Measurements from ENCODE around the gene JARID2. TPM values are rescaled to one million over a fixed set of nuclear protein-coding genes. Genes with fewer than 3 reads are reported as not detected.

The JARID2 gene
- total RNA-seq, 1 donor from 2014 or later, result 12.5 TPM

DNA sequence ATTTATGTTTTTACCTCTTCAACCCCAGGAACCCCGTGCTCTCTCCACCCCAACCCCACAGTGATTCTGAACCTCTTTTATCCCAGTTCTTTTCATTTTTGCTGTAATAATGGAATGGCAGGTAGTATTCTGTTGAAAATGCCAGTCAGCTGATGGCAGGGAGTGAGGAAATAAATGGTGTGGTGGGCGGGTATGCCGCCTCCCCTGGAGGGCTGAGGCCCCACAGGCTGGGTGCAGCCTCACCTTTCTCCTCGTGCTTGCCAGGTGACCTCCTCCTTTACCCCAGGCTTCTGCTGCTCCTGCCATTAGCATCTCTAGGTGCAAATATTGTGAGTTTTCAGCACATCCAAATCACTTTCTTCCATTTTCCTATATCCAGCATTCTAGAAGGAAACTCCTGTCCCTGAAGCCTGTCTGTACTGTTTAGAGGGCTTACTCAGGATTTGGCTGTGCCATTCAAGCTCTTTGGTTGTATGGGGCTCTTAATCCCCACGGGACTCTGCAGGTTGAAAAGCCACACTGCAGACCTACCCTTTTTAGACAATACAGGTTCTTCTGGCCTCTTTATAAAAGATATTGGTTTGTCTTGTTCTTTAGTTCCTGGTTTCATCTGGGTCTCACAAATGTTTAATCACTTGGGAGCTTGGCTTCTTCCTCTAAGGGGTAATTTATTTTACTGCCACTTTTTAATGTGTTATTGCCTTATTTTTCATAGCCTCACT lies 201.8 kb downstream of the JARID2 start:
- no peaks in the 10 kb centered on the region for H3K27me3 Mint-ChIP-seq (ENCODE audit: unreplicated experiment)
- no peak overlapping the region for H3K4me3 Mint-ChIP-seq (ENCODE audit: unreplicated experiment)
- peaks cover 9% of the 10 kb centered on the region for H3K4me1 Mint-ChIP-seq (ENCODE audit: unreplicated experiment)
- no peak for TF ChIP-seq CTCF (IDR thresholded peaks at IDR 0.05)
- H3K9me3 Mint-ChIP-seq (ENCODE audit: unreplicated experiment), result no peaks in the 10 kb centered on the region
- peaks cover 2% of the 10 kb centered on the region for H3K36me3 Mint-ChIP-seq (ENCODE audit: unreplicated experiment)
- no peak for DNase-seq (ENCODE audit: extremely low spot score, unreplicated experiment)
- H3K27ac Mint-ChIP-seq (ENCODE audit: unreplicated experiment), result no peak overlapping the region

- no peak for TF ChIP-seq CTCF (IDR thresholded peaks at IDR 0.05)
- H3K27me3 Mint-ChIP-seq (ENCODE audit: unreplicated experiment), result no peaks in the 10 kb centered on the region
- H3K36me3 Mint-ChIP-seq (ENCODE audit: unreplicated experiment), result peaks cover 6% of the 10 kb centered on the region
- H3K4me3 Mint-ChIP-seq (ENCODE audit: unreplicated experiment), result no peak overlapping the region
- no peak overlapping the region for H3K27ac Mint-ChIP-seq (ENCODE audit: unreplicated experiment)
- DNase-seq (ENCODE audit: extremely low spot score, unreplicated experiment), result no peak
- H3K4me1 Mint-ChIP-seq (ENCODE audit: unreplicated experiment), result peaks cover 3% of the 10 kb centered on the region
- H3K9me3 Mint-ChIP-seq (ENCODE audit: unreplicated experiment), result no peaks in the 10 kb centered on the region
Observed at GRCh38 chr6:15449011-15449410, 203.1 kb downstream of the JARID2 start.

GRCh38 chr6:15451738-15452137 lies 205.9 kb downstream of the JARID2 start:
- H3K27me3 Mint-ChIP-seq (ENCODE audit: unreplicated experiment), result no peaks in the 10 kb centered on the region
- no peaks in the 10 kb centered on the region for H3K9me3 Mint-ChIP-seq (ENCODE audit: unreplicated experiment)
- no peak for TF ChIP-seq CTCF (IDR thresholded peaks at IDR 0.05)
- H3K27ac Mint-ChIP-seq (ENCODE audit: unreplicated experiment), result no peak overlapping the region
- no peak for DNase-seq (ENCODE audit: extremely low spot score, unreplicated experiment)
- H3K36me3 Mint-ChIP-seq (ENCODE audit: unreplicated experiment), result peaks cover 10% of the 10 kb centered on the region
- peaks cover 5% of the 10 kb centered on the region for H3K4me1 Mint-ChIP-seq (ENCODE audit: unreplicated experiment)
- H3K4me3 Mint-ChIP-seq (ENCODE audit: unreplicated experiment), result no peak overlapping the region

DNA sequence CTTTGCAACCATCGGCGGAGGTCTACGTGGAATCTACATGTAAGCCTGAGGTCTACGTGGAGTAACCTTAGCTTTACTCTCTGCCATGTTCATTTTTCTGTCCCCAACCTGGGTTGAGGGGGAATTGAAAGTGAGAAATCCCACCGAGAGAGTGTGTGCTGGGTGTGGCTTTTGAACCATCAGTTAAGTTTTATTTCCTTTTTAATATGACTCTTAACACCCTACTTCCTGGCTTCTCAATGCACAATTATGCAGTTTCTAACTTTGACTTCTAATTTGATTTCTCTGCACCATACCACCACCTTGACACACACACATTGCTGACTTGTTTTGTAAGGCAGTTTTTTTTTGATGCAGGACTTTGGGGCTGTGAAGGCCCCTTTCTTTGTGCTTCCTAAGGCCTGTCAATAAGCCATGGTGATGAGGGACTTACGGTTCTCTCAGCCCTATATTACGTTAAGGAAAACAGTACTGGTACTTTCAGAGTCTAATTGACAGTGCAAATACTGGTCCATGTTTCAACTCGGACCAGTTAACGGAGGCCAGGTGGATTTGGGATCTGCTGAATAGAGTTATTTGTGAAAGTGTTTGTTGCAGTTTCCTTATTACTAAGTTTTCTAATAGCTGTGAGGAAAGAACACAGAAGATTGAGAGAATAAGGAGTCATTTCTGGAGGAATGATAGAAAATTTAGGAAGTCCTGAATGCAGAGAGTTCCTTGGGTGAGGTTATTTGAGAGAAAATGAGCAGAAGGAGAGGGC lies 206.5 kb downstream of the JARID2 start:
- H3K27ac Mint-ChIP-seq (ENCODE audit: unreplicated experiment), result no peak overlapping the region
- TF ChIP-seq CTCF (IDR thresholded peaks at IDR 0.05), result no peak
- H3K9me3 Mint-ChIP-seq (ENCODE audit: unreplicated experiment), result no peaks in the 10 kb centered on the region
- H3K4me1 Mint-ChIP-seq (ENCODE audit: unreplicated experiment), result peaks cover 8% of the 10 kb centered on the region
- DNase-seq (ENCODE audit: extremely low spot score, unreplicated experiment), result no peak
- no peaks in the 10 kb centered on the region for H3K27me3 Mint-ChIP-seq (ENCODE audit: unreplicated experiment)
- peaks cover 10% of the 10 kb centered on the region for H3K36me3 Mint-ChIP-seq (ENCODE audit: unreplicated experiment)
- H3K4me3 Mint-ChIP-seq (ENCODE audit: unreplicated experiment), result no peak overlapping the region

- Mint-ChIP-seq H3K4me3 (ENCODE audit: unreplicated experiment) (no peak overlapping the region), H3K36me3 (ENCODE audit: unreplicated experiment) (peaks cover 10% of the 10 kb centered on the region), H3K27me3 (ENCODE audit: unreplicated experiment) (no peaks in the 10 kb centered on the region), H3K9me3 (ENCODE audit: unreplicated experiment) (no peaks in the 10 kb centered on the region), H3K27ac (ENCODE audit: unreplicated experiment) (no peak overlapping the region), H3K4me1 (ENCODE audit: unreplicated experiment) (peaks cover 16% of the 10 kb centered on the region)
- TF ChIP-seq CTCF (IDR thresholded peaks at IDR 0.05), result no peak
- DNase-seq (ENCODE audit: extremely low spot score, unreplicated experiment), result no peak
Observed at GRCh38 chr6:15453186-15453585, 207.3 kb downstream of the JARID2 start.

All from osteocyte (in vitro differentiated cells).